Transverse colon (tissue), 4 donors: ENCODE results near the gene PTGR3.

Source experiments
- CTCF ChIP-seq, 5 experiments: fragments of 200-600 bp in 3 of 5; fragments of 450-650 bp in 2 of 5; sonication (generic) in 3 of 5; IDR thresholded peaks; 1 replicate in 2 of 5; 2 replicates in 3 of 5; pipeline ENCODE4 v1.5.1; 2016 to 2017; ENCODE audit warnings: antibody characterized with exemption in 5 of 5, inconsistent platforms in 3 of 5, mild to moderate bottlenecking in 2 of 5, moderate library complexity in 1 of 5
- POLR2A ChIP-seq: fragments of 450-650 bp; IDR thresholded peaks from one replicate; pipeline ENCODE4 v1.6.1; 2016; ENCODE audit warnings: antibody characterized with exemption, mild to moderate bottlenecking, moderate library complexity
- POLR2AphosphoS5 ChIP-seq, 3 donors: sonication (generic); formaldehyde crosslinking; IDR thresholded peaks; one replicate each; pipeline ENCODE4 v1.6.1; 2016; ENCODE audit warnings: antibody characterized with exemption in 3 of 3

- TF ChIP-seq POLR2AphosphoS5 (IDR thresholded peaks at IDR 0.05) (no peak), CTCF (IDR thresholded peaks at IDR 0.05) (peak in 1 of 5 experiments; percentile 14), POLR2A (no peak)
Observed at GRCh38 chr18:75161256-75162028, 47.5 kb downstream of the PTGR3 start.
